Measurements from ENCODE around the gene ANKRD1.

The ANKRD1 gene

DNA sequence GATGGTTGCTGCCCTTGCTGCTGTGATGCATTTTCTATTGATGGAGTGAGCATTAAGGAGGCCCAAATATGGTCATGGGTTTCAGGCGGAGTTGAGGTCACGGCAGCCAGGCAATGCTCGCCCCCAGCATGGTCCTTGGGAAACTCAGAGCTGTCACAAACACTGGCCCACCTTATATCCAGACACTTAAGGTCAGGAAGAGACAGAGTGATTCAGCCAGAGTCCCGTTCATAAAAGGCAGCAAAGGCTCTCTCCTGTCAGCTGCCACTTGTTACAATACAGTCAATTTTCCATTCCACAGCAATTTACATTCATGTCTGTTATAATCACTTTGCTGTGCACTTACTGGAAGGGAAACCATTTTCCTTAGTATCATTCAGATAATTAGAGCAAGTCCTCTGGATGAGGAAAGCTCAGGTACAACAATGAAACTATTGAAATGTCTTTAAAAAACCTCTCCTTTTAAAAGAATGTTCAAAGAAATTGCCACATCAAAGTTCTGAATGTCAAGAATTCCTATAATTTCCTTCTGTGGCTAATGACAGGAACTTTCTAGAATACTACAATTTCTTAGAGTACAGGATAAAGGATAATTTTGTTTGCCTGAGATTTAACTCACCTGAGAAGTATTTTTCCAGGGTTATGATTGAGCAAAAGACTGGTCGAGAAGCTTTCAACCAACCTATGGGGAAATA, 14.8 kb upstream of the ANKRD1 start:
- DNase-seq (ENCODE audit: low spot score) (no peak), FAIRE-seq (no peak)

GRCh38 chr10:90930971-90931871, 10.3 kb upstream of the ANKRD1 start:
- DNase-seq (ENCODE audit: low spot score) (peak; percentile 93), FAIRE-seq (no peak)

DNA sequence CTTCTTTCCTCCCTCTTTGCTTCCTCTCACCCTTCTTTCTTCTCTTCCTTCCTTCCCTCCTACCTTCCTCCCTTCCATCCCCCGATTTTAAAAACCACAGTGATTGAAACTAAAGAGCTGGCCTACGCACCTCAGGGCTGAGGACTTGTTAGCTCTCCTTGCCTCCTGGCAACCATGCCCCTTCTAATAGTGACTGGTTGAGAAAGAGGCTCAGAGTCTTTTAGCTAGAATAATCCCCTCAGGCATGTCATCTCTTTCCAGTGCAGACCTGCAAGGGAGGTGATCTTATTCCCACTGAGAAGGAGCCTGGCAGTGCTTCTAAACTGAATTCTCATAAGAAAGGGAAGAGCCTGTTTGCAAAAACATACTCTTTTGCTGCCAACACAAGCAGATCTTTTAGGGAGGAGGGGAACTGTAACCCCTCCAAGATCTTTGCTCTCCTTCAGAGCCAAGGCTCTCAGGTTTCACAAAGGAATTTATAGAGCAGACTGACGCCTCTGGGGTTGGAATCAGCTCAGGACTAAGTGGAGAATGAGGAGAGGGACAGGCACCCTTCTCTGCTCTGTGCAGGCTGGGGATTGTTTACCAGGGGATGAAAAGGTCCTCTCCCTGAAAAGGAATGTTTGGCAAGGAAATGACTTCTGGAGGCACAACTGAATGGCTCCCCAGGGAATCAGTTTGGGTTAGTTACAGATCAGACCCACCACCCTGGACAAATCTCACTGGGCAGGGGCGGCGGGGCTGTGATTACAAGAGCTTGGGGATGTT, 9.4 kb upstream of the ANKRD1 start:
- DNase-seq (ENCODE audit: low spot score) (no peak), FAIRE-seq (no peak)

DNA sequence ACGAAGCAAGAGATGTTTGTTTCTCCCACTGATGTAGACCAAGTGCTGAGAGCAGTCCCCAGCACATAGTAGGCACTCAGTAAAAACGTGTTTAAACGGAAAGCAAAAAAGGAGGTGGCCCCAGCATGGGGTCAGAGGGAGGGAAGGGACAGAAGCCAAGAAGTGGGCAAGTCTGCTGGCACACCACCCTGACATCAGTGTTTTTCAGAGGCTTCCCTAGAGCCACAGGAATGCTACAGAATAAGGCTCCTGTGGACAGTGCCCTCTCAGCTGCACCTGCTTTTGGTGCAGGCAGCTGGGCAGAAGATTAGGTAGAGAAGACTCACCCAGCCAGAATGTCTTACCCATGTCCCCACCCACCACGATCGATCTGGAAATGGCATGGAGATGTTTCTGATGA, 8.3 kb upstream of the ANKRD1 start:
- no peak for FAIRE-seq

DNA sequence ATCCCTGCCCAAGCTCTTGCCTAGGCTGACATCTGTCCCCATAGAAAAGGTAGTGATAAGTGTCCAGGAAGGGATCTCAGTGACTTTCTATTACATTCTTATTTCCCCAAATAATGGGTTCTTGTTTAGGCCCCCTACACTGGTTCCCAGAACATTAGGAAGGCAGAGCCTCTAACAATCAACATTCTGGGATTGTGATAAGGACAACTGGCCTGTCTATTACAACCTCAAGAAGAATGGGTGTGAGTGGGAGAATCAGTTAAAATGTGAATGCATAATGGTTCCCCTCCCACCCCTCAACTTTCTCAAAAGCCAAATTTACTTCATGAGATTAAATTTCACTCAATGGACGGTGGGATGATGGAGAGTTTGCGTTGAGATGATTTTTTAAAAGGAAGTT, 6.4 kb upstream of the ANKRD1 start:
- DNase-seq (ENCODE audit: low spot score) (no peak), FAIRE-seq (no peak)

More for the DNA sequence above, 8.3 kb upstream of the ANKRD1 start:
- DNase-seq (ENCODE audit: low spot score): no peak

GRCh38 chr10:90925079-90926029, 4.5 kb upstream of the ANKRD1 start:
- peak; percentile 36 for DNase-seq (ENCODE audit: low spot score)
- peak; percentile 24 for FAIRE-seq

- no peak for FAIRE-seq
Observed at GRCh38 chr10:90924552-90924951, 3.7 kb upstream of the ANKRD1 start.

GRCh38 chr10:90923111-90923731, 2.3 kb upstream of the ANKRD1 start:
- FAIRE-seq (no peak), DNase-seq (ENCODE audit: low spot score) (no peak)

More at GRCh38 chr10:90924552-90924951, 3.7 kb upstream of the ANKRD1 start:
- no peak for DNase-seq (ENCODE audit: low spot score)

DNA sequence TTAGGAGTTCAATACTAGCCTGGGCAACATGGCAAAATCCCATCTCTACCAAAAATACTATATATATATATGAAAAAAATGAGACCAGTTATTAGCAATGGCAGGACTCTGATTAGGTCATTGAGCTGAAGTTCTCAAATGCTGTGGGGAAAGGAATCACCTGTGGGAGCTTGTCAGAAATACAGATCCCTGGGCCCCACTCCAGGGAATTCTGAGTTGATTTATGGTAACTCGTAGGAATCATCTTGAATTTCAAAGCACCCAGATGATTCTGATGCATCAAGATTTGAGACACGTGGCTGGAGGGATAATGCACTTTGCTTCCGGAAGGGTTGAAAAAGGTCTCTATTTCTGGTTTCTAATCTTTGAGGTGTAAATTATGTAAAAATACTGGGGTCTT, 1.0 kb upstream of the ANKRD1 start:
- DNase-seq (ENCODE audit: low spot score) (no peak), FAIRE-seq (no peak)

GRCh38 chr10:90919683-90920574, 958 bp downstream of the ANKRD1 start:
- no peak for FAIRE-seq
- DNase-seq (ENCODE audit: low spot score): peak; percentile 32

DNA sequence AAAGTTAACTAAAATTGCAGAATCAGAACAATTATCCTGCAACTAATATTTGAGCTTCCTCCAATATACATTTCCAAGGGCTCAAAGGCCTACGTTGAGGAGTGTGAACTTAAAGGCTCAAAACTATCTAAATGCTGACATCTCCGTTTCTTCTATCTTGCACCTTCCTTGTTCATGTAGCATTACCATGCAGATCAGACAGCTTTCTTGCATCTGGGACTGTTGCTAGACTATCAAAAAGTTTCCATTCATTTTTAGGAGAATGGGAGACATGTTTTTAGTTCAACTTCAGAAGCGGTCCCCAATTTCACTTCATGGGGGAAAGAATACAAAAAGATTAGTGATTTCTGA, 2.9 kb downstream of the ANKRD1 start:
- no peak for DNase-seq (ENCODE audit: low spot score)

DNA sequence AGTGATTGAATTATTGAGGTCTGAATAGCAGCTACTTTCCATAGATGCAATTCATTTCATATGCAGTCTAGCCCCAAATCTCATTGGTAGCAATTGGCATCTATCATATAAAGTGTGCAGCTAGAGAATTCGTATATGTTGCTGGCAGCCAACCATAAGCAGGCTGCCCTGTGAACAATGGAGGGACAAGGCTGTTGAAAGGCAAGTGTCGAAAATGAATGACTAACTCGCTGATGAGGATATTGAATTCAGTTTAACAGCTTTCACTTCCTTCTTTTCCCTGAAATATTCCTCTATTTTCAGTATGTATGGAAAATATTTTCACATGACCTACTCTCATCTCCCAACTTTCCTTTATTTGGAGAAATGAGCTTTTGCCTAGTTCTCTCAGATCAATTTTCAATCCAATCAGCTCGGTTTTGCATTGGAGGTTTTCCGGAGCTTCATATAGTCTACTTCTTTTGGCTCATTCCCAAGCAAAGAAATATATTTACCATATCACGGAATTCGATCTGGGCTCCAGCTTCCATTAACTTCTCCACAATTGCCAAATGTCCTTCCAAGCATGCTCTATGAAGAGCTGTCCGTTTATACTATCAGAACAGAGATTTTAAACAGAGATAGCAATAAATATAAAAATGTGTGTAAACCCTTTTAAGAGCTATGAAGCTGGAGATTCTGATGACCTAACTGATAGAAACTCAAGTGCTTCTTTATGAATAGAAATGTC, 3.5 kb downstream of the ANKRD1 start:
- DNase-seq (ENCODE audit: low spot score): no peak
- FAIRE-seq: no peak

More for the DNA sequence above, 2.9 kb downstream of the ANKRD1 start:
- FAIRE-seq: no peak

DNA sequence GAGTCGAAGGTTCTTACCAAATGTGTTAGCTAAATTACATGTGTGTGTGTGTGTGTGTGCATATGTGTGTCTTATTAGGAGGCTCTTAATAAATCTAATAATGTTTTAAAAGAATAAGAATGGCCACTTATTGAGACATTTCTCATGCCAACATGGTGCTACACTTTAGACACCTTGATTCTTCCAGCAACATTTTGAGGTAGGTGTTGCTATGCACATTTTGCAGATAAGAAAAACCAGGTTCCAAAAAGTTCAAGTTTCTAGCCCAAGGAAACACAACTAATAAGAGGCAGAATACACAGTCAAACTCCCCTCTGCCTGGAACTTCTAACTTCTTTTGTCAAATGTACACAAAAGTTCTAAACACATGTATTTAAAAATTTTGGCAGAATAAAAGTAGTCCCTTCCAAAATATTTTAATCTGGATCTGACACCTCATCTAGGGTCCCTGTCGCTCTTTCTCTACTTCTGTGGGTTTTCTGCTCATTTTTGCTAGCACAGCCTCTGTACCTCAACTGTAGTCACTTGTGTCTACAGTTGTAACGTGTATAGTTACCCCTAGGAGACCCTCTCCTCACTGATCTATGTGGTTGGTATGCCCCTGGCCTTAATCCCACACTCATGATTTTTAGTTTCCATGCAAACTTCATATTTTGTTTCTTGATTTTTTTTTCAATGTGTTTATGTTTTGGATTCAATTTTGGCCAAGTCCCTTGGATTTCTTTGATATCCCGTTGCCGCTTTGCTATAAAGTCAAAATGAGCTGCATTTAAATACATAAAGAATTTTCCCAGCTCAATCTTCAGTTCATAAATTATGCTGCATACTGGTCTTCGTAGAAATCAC, 4.3 kb downstream of the ANKRD1 start:
- DNase-seq (ENCODE audit: low spot score): no peak
- FAIRE-seq: no peak

DNA sequence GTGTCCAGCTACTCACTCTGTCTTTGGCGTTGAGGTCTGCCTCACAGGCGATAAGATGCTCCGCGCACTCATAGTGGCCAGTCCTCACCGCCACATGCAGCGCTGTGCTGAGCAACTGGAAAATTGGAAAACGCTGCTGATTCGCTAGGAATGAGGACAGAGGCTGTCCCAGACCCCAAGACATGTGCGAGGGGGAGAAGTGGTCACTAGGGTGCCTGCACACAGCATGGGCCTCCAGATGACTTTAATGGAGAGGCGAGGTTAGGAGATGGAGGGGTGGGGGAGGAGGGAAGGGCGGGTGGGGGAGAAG, 5.2 kb downstream of the ANKRD1 start:
- FAIRE-seq: no peak

GRCh38 chr10:90914992-90915765, 5.7 kb downstream of the ANKRD1 start:
- FAIRE-seq: no peak

More for the DNA sequence above, 5.2 kb downstream of the ANKRD1 start:
- no peak for DNase-seq (ENCODE audit: low spot score)

GRCh38 chr10:90913774-90914420, 7.0 kb downstream of the ANKRD1 start:
- no peak for FAIRE-seq
- DNase-seq (ENCODE audit: low spot score): no peak

More at GRCh38 chr10:90914992-90915765, 5.7 kb downstream of the ANKRD1 start:
- DNase-seq (ENCODE audit: low spot score): peak; percentile 18

All from RCC 7860 (cell line).